ENCODE results near the gene CLCN3. TPM values are rescaled to one million over a fixed set of nuclear protein-coding genes. Genes with fewer than 3 reads are reported as not detected.

CLCN3 gene
- total and polyA plus RNA-seq, 2 of the 13 experiments (the other 11 are each of a cell fraction or from before 2014, with no cell fraction given), result 13.6 to 23.7 TPM

DNA sequence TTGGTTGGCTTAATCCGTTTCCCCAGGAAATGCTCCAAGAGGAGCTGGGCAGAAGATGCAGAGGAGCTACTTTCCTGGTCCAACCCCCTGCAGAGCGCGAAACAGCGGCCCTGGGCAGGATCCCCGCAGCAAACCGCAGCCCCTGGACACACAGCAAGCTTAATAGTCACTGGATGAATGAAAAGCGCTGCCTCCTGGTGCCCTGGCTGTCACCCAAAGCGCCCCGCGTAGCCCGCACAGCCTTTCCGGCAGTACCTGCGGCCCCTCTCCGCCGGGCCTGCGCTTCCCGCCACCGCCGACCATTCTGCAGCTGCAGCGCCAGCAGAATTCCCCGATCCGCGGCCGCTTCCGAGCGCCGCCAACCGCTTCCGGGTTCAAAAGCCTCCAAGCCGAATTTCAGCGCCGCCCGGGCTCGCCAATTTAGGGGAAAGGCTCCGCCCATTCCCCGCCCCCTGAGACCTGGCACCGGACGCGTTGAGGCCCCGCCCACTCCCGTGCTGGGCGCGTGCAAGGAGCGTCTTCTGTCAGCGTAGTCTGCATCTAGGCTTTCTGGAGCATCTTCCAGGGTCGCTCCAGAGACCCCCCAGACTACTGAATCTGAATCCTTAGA, 137.3 kb downstream of the CLCN3 start, which contains the start of gene HPF1 (continued):
- TF ChIP-seq, protein P1, sequence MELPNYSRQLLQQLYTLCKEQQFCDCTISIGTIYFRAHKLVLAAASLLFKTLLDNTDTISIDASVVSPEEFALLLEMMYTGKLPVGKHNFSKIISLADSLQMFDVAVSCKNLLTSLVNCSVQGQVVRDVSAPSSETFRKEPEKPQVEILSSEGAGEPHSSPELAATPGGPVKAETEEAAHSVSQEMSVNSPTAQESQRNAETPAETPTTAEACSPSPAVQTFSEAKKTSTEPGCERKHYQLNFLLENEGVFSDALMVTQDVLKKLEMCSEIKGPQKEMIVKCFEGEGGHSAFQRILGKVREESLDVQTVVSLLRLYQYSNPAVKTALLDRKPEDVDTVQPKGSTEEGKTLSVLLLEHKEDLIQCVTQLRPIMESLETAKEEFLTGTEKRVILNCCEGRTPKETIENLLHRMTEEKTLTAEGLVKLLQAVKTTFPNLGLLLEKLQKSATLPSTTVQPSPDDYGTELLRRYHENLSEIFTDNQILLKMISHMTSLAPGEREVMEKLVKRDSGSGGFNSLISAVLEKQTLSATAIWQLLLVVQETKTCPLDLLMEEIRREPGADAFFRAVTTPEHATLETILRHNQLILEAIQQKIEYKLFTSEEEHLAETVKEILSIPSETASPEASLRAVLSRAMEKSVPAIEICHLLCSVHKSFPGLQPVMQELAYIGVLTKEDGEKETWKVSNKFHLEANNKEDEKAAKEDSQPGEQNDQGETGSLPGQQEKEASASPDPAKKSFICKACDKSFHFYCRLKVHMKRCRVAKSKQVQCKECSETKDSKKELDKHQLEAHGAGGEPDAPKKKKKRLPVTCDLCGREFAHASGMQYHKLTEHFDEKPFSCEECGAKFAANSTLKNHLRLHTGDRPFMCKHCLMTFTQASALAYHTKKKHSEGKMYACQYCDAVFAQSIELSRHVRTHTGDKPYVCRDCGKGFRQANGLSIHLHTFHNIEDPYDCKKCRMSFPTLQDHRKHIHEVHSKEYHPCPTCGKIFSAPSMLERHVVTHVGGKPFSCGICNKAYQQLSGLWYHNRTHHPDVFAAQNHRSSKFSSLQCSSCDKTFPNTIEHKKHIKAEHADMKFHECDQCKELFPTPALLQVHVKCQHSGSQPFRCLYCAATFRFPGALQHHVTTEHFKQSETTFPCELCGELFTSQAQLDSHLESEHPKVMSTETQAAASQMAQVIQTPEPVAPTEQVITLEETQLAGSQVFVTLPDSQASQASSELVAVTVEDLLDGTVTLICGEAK (IDR thresholded peaks at IDR 0.05), result no peak
- TF ChIP-seq, protein P1 (CRISPR knock-in tag; IDR thresholded peaks at IDR 0.05), result peak; percentile 69; the same call in 1 of the 2 replicates
- TF ChIP-seq KDM4B (CRISPR knock-in tag; IDR thresholded peaks at IDR 0.05) (no peak), ZBTB1 (CRISPR knock-in tag; IDR thresholded peaks at IDR 0.05; ENCODE audit: borderline replicate concordance) (no peak), ZNF260 (CRISPR knock-in tag; IDR thresholded peaks at IDR 0.05; ENCODE audit: borderline replicate concordance, low read depth) (no peak), ZFP36 (IDR thresholded peaks at IDR 0.05; ENCODE audit: borderline replicate concordance, low read depth, low read length, partially characterized antibody) (no peak), ZNF891 (CRISPR knock-in tag; IDR thresholded peaks at IDR 0.05) (0 out of 2 replicates have a peak, but pooled peaks have one; percentile 45), DRAP1 (CRISPR knock-in tag; IDR thresholded peaks at IDR 0.05) (peak; percentile 67)
- TF ChIP-seq, protein P2, sequence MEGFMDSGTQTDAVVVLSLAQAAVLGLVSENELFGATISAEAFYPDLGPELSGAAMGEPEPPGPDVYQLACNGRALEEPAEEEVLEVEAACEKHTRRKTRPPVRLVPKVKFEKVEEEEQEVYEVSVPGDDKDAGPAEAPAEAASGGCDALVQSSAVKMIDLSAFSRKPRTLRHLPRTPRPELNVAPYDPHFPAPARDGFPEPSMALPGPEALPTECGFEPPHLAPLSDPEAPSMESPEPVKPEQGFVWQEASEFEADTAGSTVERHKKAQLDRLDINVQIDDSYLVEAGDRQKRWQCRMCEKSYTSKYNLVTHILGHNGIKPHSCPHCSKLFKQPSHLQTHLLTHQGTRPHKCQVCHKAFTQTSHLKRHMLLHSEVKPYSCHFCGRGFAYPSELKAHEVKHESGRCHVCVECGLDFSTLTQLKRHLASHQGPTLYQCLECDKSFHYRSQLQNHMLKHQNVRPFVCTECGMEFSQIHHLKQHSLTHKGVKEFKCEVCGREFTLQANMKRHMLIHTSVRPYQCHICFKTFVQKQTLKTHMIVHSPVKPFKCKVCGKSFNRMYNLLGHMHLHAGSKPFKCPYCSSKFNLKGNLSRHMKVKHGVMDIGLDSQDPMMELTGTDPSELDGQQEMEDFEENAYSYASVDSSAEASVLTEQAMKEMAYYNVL (CRISPR knock-in tag; IDR thresholded peaks at IDR 0.05; ENCODE audit: borderline replicate concordance), result no peak
- TF ChIP-seq, protein P3, sequence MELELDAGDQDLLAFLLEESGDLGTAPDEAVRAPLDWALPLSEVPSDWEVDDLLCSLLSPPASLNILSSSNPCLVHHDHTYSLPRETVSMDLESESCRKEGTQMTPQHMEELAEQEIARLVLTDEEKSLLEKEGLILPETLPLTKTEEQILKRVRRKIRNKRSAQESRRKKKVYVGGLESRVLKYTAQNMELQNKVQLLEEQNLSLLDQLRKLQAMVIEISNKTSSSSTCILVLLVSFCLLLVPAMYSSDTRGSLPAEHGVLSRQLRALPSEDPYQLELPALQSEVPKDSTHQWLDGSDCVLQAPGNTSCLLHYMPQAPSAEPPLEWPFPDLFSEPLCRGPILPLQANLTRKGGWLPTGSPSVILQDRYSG (CRISPR knock-in tag; IDR thresholded peaks at IDR 0.05), result 0 out of 2 replicates have a peak, but pooled peaks have one; percentile 47
- TF ChIP-seq, protein P4, sequence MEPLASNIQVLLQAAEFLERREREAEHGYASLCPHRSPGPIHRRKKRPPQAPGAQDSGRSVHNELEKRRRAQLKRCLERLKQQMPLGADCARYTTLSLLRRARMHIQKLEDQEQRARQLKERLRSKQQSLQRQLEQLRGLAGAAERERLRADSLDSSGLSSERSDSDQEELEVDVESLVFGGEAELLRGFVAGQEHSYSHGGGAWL (CRISPR knock-in tag; IDR thresholded peaks at IDR 0.05), result peak; percentile 73; the same call in 1 of the 2 replicates
- TF ChIP-seq, protein P5, sequence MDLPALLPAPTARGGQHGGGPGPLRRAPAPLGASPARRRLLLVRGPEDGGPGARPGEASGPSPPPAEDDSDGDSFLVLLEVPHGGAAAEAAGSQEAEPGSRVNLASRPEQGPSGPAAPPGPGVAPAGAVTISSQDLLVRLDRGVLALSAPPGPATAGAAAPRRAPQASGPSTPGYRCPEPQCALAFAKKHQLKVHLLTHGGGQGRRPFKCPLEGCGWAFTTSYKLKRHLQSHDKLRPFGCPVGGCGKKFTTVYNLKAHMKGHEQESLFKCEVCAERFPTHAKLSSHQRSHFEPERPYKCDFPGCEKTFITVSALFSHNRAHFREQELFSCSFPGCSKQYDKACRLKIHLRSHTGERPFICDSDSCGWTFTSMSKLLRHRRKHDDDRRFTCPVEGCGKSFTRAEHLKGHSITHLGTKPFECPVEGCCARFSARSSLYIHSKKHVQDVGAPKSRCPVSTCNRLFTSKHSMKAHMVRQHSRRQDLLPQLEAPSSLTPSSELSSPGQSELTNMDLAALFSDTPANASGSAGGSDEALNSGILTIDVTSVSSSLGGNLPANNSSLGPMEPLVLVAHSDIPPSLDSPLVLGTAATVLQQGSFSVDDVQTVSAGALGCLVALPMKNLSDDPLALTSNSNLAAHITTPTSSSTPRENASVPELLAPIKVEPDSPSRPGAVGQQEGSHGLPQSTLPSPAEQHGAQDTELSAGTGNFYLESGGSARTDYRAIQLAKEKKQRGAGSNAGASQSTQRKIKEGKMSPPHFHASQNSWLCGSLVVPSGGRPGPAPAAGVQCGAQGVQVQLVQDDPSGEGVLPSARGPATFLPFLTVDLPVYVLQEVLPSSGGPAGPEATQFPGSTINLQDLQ (CRISPR knock-in tag; IDR thresholded peaks at IDR 0.05), result no peak

Measured in HepG2 (cell line).